ENCODE data around the gene ANKS4B. TPM values are rescaled to one million over a fixed set of nuclear protein-coding genes. Genes with fewer than 3 reads are reported as not detected.
A peak's percentile ranks its signal among the peaks of the same experiment; 100 is the strongest.

ANKS4B gene
- total RNA-seq, 1 experiment from 2014 or later = 0.09 TPM

GRCh38 chr16:21264571-21265036, 31.1 kb downstream of the ANKS4B start:
- H2BK120ac ChIP-seq (ENCODE audit: low read depth, low read length, poor library complexity, severe bottlenecking) = no peak overlapping the region
- H3K9me3 Mint-ChIP-seq = no peaks in the 10 kb centered on the region
- H3T11ph ChIP-seq (ENCODE audit: low read length) = no peak overlapping the region
- no peak overlapping the region for H3K27ac ChIP-seq (ENCODE audit: insufficient read length, low read depth, low read length)
- H3K23me2 ChIP-seq (ENCODE audit: insufficient read length, low read depth, low read length, poor library complexity, severe bottlenecking) = no peaks in the 10 kb centered on the region
- no peak overlapping the region for H4K5ac ChIP-seq (ENCODE audit: insufficient read length, low read depth, low read length)
- no peak overlapping the region for H2AK5ac ChIP-seq (ENCODE audit: insufficient read length, low read length)
- no peak overlapping the region for H4K91ac ChIP-seq (ENCODE audit: insufficient read length, low read depth, low read length)
- H4K8ac ChIP-seq (replicated peaks; ENCODE audit: insufficient read length, low read depth, low read length) = no peak overlapping the region
- H3K4me2 ChIP-seq (ENCODE audit: insufficient read depth, insufficient read length, low read length) = no peak overlapping the region
- peak overlapping the region in 2 of 3 experiments; percentile 6 to 57; a peak in 3 of 7 replicates for H3K27ac Mint-ChIP-seq
- H3K4ac ChIP-seq (ENCODE audit: low read depth, low read length) = no peak overlapping the region
- no peak overlapping the region for H2BK15ac ChIP-seq (ENCODE audit: low read depth, low read length)
- no peaks in the 10 kb centered on the region for H3K4me1 ChIP-seq (ENCODE audit: insufficient read depth, low read length)
- no peaks in the 10 kb centered on the region for H3K27me3 ChIP-seq (ENCODE audit: insufficient read depth, low read length)
- no peak overlapping the region for H3K56ac ChIP-seq (ENCODE audit: insufficient read length, low read depth, low read length)
- H2BK20ac ChIP-seq (ENCODE audit: low read depth, low read length, poor library complexity, severe bottlenecking) = no peak overlapping the region
- H3K18ac ChIP-seq (ENCODE audit: insufficient read length, low read depth, low read length) = no peak overlapping the region
- H3K4me3 Mint-ChIP-seq = no peak overlapping the region
- no peak overlapping the region for H3K14ac ChIP-seq (ENCODE audit: insufficient read depth, low read length)
- H3K79me2 ChIP-seq (ENCODE audit: insufficient read depth, low read length) = no peaks in the 10 kb centered on the region
- H3K9ac ChIP-seq (ENCODE audit: extremely low read depth, insufficient read length, low read length) = no peak overlapping the region
- H4K20me1 ChIP-seq (ENCODE audit: control insufficient read depth, insufficient read depth, insufficient read length) = no peaks in the 10 kb centered on the region
- H2AFZ ChIP-seq (ENCODE audit: low read length) = no peak overlapping the region
- WGBS (ENCODE audit: extremely low coverage, insufficient read length, low lambda C conversion rate) = no CpG with 5 or more reads among the region's 4 CpGs
- peaks cover 0 to 6% (median 3%) of the 10 kb centered on the region in 3 experiments; a peak in 5 of 7 replicates for H3K36me3 Mint-ChIP-seq (ENCODE audit: insufficient read depth in 1 of 3, low read depth in 3 of 3)
- H3K9me3 ChIP-seq (ENCODE audit: control insufficient read depth, low read depth, low read length) = no peaks in the 10 kb centered on the region
- no peak overlapping the region for H3K23ac ChIP-seq (ENCODE audit: insufficient read length, low read depth, low read length)
- no peak for TF ChIP-seq CTCF (conservative IDR thresholded peaks at IDR 0.05)
- H3K79me1 ChIP-seq (ENCODE audit: insufficient read depth, low read depth, low read length, poor library complexity, severe bottlenecking) = no peaks in the 10 kb centered on the region
- peaks cover 0 to under 1% of the 10 kb centered on the region in 2 experiments; a peak in 2 of 4 replicates for H3K4me1 Mint-ChIP-seq
- H2BK5ac ChIP-seq (ENCODE audit: insufficient read length, low read length) = no peak overlapping the region
- H3K27me3 Mint-ChIP-seq (ENCODE audit: low read depth) = no peaks in the 10 kb centered on the region; the same call in 1 of the 2 replicates
- no peak for DNase-seq
- H2BK12ac ChIP-seq (ENCODE audit: insufficient read length, low read depth, low read length) = no peak overlapping the region
